Measurements from ENCODE around the gene CNKSR3.
A peak's percentile ranks its signal among the peaks of the same experiment; 100 is the strongest.

CNKSR3 gene

DNA sequence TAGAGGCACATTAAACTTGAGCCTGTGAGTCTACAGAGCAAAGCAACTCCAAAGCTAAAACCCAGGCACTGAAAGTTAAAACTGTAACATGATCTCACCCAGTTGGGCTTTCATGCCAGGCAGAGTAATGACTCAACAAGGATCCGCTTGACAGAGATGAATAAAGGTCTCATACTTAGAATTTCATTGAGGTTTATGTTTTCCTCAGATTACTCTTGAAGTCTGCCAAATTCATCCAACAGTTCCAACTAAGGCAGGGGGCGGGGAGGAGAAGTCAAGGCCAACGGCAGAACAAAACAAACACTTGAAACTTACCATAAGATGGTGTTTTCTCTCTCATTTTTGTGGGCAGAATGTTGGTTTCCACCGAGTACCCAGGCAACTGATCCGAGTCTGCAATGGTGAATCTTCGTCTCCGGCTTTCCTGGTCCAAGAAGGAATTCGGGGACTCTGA lies 99.8 kb downstream of the CNKSR3 start:
- no peak for DNase-seq

- peak in 1 of 4 experiments; percentile 16 for DNase-seq
These were observed 101.5 kb downstream of the CNKSR3 start for GRCh38 chr6:154408891-154409500.

DNA sequence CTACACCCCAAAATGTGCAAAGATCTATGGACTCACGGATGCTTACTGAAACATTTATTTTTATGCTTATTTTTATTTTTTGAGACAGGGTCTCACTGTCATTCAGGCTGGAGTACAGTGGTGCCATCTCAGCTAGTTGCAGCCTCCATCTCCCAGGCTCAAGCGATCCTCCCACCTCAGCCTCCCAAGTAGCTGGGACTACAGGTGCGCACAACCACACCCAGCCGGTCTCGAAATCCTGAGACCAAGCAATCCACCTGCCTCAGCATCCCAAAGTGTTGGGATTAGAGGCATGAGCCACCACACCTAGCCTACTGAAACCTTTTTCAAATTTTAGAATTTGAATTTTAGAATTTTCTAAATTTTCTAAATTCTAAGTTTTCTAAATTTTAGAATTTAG lies 103.0 kb downstream of the CNKSR3 start:
- no peak for DNase-seq

DNA sequence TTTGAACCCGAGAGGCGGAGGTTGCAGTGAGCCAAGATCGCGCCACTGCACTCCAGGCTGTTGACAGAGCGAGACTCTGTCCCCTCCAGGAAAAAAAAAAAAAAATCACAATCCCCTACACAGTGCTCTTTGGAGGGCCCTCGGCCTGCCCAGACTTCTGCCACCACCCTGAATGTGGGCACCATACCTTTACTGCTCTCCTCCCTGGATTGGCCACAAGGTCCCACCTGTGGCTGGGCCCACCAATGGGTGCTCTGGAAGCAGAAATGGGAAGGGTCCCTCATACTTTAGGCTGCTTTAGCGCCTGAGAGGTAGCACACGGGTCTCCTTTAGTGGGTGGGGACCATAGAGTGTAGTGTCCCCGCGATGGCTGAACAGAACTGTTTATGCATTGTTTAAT lies 103.6 kb downstream of the CNKSR3 start:
- no peak for DNase-seq

DNA sequence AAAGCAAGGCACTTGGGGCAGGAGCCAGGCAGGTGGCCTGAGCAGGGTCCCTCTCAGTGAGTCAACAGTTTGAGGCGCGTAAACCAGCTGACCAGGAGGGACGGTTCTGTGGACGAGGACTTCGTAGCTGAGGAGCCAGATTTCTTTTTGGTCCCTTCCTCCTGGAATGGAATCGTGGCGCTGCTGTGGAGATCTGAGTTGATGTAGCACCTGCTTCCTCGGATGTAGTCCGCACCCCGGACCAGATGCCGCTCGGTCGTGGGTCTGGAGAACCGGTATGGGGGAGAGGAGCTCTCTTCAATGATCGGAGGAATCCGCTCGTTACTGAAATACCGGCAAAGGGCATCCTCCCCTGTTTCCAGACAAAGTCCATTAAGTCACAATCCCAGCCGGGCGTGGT lies 104.2 kb downstream of the CNKSR3 start:
- no peak for DNase-seq

DNA sequence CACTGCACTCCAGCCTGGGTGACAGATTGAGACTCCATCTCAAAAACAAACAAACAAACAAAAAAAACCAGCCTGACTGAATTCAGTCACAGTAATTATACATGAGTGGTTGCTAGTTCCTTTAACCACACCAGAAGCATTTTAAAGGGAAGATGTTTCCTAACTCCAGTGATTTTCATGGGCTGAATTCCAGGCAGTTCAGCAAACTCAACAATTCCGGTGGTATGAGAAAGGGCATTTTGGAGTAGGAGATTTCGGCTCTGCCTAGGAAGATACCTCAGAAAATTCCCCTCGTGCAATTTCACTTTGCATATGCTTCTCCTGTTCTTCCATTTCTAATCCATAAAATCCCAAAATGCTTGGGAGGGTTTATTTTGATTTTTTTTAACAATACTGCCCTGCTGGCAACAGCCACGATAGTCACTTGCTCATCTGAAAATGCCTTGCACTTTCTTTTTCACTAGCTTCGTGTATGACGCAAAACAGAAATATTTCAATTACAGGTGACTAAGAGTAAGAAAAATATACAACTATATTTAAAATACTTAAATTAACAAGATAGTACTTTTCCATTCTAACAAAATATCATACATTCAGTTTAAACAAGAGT lies 105.6 kb downstream of the CNKSR3 start:
- DNase-seq, result no peak

DNA sequence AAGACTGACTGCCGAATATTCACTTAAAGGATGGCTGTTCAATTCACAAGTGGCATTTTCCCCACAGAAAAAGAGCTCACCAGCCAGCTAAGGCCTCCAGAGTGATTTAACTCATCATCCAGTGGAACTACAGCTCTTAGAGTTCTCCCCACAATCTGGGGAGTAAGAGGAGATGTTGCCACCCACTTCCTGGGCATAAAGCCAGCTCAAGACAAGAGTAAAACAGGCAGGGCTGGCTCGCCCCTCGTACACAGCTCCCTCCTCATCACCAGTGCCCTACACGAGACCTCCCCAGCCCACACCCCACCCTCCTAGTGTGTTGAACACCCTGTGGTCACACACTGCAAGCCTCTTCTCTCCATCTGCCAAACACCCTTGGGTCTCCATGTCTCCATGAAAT lies 106.7 kb downstream of the CNKSR3 start:
- DNase-seq, result peak in 1 of 4 experiments; percentile 12

DNA sequence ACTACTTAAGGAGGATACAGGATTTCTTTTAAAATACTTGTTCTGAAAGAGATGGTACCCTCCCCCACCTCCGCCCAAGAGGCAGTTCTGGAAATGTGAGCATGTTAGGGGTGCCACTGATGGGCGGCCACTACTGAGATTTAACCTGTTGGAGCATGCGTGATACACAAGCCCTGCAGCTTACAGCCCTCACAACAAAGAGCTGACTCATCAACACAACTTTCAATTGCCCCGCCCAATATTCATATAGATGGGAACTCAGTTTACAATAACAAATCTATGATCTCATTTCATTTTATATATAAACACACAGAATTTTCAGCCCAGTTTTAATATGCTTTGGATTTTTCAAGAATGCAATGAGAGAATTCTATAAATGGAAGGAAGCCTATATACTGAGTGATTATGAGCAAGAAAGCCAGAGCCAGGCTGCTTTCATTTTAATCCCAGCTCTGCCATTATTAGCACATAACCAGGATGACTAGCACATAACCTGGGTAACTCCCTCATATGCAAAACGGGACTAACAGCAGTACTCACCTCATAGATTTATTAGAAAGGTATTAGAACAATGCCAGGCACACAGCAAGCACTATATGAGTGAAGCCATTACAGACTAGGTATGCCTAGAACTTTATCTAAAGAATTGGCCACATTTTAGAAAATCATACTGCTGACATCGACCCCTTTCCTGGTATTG lies 108.3 kb downstream of the CNKSR3 start:
- no peak for DNase-seq

DNA sequence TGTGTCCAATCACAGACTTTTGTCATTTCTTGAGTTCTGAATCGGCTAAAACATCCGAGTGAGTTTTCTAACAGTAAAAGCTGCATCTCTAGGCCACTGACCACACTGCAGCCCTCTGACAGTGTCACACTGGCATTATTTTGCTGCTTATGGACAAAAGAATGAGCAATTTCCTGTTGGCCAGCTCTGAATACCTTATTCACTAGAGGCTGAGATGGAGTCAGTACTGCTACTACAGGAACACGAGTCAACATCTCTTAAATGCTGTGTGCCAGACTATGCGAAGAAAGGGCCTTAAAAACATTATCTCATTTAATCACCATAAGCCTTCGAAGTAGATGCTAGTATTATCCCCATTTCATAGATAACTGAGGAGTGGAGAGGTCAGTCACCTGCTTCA lies 111.4 kb downstream of the CNKSR3 start:
- DNase-seq, result no peak

GRCh38 chr6:154397491-154398195 lies 112.8 kb downstream of the CNKSR3 start:
- no peak for DNase-seq

DNA sequence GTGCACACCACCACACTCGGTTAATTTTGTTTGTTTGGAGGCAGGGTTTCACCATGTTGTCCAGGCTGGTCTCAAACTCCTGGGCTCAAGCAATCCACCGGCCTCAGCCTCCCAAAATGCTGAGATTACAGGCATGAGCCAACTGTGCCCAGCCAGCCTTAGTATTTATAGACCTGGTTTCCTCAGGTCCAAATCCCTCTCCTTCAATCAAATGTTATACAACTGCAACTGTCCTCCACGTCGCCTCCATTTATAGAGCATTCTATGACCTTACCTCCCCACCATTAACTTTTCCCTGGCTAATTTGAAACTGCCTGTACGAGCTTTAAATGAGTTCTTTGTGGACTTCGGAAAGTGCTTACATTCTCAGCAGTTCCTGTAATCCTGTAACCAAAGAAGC lies 114.6 kb downstream of the CNKSR3 start:
- DNase-seq, result no peak

DNA sequence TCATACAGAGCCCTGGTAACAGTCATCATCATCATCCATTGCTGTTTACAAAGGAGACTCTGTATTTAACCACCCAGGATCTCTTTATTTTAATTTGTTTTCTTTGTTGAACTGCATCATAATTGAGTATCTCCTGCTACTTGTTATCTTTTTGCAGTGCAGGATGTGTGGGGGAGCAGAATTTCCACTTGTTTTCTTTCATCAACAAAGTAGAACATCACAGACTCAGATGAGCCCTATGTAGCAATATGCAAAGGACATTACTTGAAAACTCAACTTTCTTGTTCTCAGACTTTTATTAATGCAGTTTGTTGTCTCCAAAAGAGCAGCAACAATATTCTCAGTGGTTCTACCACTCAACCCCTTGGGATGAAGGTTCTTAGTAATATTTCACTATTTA lies 115.2 kb downstream of the CNKSR3 start:
- no peak for DNase-seq

DNA sequence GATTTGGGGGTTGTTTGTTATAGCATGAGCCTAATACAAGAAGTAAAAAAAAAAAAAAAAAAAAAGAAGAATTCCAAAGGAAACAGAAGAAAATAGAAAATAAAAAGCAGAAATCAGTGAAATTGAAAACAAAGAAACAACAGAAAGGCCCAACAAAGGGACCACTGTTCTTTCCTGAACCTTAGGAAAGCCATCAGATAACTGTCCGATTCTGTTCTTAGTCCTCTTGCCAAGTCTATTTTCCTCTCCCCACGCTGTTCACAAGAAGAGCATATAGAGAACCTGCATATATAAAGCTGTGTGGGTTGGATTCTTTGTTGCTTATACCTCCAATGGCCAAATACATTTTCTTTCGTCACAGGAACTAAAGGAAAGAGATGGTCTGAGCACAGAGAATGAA lies 115.9 kb downstream of the CNKSR3 start:
- no peak for DNase-seq

DNA sequence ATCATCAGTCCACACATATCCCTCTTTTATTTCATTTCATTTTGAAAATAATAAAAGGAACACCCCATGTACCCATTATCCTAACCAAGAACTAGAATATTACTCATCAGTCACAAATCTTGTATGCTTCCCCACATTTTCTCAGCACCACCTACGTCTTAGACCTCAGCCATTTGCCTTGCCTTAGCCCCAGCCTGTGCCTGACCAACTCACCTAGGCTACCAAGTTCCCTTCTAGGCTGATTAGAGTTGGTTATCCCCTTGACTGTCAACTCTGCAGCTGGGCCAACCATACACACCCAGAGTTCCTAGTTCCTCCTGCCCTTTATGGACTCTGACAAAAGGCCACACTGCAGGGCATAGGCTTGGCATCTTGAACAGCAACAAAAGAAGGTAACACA lies 120.5 kb downstream of the CNKSR3 start:
- DNase-seq, result no peak

DNA sequence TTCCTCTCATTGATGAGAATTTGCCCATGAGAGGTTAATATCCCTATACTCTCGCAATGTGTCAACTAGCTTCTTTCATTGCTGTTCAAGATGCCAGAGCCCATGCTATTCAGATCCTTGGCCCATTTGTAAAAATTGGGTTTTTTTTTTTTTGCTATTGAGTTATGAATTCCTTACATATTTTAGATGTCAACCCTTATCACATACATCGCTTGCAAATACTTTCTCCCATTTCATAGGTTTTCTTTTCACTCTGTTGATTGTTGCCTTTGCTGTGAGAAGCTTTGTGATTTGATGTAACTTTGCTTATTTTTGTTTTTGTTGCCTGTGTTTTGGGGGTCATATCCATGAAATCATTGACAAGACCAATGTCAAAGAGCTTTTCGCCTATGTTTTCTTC lies 121.7 kb downstream of the CNKSR3 start:
- no peak for DNase-seq

DNA sequence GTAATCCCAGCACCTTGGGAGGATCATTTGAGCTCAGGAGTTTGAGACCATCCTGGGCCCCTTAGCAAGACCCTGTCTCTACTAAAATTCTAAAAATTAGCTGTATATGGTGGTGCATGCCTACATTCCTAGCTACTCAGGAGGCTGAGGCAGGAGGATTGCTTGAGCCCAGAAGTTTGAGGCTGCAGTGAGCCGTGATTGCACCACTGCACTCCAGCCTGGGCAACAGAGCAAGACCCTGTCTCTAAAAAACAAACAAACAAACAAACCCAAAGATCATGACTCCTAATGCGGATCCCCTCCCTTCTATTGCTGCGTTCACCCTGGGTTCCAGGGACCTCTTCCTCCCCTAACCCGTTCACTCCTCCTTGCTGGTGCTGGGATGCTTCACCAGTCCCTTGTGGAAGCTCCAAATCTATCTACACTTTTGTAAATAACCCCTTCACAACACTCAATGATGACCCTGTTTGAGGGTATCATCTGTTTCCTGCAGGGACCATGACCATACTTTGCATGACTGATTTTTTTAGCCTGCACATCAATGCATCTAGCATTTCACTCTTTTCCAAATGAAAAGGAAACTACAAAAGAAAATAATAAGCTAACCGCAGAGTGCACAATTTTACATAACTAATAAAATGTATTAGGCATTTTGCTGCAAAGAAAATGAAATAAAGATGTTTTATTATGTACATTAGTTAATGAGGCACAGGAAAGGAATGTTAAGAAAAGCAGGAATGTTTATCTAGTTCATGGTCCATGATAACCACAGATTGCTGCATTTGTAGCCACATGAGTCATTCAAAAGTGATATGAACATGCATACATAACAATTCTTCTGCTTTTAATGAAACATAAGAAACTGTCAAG lies 123.4 kb downstream of the CNKSR3 start:
- no peak for DNase-seq

DNA sequence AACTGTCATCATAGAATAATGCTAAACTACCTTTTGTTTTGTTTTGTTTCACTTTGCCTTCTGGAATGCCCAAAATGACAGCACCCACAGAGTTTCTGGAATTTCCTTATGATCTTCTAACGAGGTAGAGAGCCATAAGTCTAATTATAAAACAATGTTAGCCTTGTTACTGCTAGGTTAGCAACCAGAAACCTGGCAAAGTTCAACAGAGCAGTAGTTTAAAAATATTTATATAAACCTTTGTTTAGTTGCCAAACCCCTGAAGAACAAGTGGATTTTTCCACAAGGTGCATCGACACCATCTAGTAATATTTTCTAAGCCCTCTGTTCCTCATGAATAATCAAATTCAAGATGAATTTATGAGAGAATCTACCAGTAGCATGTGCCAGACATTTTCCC lies 126.3 kb downstream of the CNKSR3 start:
- DNase-seq, result no peak

DNA sequence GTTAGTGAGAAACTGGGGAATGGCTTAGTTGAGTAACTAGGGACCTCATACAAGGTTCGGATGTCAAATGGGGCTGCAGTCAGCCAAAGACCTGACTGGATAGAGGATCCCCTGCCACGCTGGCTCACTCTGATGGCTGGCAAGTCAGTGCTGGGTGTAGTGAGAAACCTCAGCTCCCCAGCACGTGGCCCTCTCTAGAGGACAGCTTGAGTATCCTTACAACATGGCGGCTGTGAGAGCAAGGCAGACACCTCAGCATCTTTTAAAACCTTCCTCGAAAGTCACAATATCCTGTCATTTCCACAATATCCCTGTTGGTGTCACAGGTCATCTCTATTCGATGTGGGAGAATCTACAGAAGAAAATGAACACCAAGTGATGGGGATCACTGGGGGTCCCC lies 127.2 kb downstream of the CNKSR3 start:
- DNase-seq, result no peak

- DNase-seq, result no peak
These were observed 127.7 kb downstream of the CNKSR3 start for GRCh38 chr6:154382740-154383139.

DNA sequence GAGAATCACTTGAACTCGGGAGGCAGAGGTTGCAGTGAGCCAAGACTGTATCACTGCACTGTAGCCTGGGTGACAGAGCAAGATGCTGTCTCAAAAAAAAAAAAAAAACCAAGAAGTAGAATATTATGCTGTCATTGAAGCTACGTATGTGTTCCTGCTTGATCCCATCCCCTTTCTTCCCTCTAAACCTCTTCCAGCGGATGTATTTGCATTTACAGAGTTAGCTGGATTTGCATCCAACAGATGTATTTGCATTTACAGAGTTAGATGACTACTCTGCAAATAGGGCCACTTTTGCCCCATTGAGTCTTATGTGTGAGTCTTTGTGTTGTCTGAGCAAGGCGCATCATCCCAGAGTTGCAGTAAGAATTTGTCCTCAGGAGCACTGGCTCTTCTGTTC lies 128.9 kb downstream of the CNKSR3 start:
- DNase-seq, result no peak

DNA sequence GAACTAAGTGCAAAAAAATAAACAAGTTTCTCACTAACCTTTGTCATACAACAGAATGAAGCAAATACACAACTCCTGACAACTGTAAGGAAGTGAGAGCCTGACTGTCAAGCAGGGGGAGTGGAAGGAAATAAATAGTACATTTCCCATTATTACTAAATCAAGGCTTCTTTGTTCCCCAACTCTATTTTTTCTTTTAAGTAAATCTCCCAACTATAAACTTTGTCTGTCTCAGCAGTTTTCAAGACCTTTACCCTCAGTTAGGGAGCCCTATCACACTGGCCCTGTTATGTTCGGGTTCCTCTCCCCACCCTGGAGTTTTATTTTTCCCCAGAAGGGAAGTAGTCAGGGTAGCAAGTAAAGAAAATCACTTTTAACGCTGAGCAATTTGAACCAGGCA lies 129.7 kb downstream of the CNKSR3 start:
- DNase-seq, result peak; percentile 39 to 77 (median 60)

DNA sequence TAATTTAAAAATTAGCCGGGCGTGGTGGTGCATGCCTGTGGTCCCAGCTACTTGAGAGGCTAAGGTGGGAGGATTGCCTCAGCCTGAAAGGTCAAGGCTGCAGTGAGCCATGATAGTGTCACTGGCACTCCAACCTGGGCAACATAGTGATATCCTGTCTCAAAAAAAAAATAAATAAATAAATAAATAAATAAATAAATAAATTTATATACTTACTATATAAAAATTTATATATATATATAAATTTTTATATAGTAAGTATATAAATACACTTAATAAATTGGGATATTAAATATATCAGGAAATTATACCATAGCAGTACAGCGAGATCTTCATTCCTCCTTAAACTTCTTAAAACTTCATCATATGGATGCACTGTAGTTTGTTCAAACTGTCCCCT lies 130.9 kb downstream of the CNKSR3 start:
- no peak for DNase-seq

GRCh38 chr6:154378518-154378917 lies 132.0 kb downstream of the CNKSR3 start:
- no peak for DNase-seq
